Kidney (tissue), 14 donors: ENCODE results near the gene ELN. TPM values are rescaled to one million over a fixed set of nuclear protein-coding genes. Genes with fewer than 3 reads are reported as not detected.

ENCODE experiments used
- DNase-seq, 5 donors: peaks; one replicate each; pipeline ENCODE4 v3.0.0-alpha.2; 2013 to 2020
- FAIRE-seq: peaks from 2 replicates; lab custom pipeline; 2012; peaks lifted over from hg19 to GRCh38; lab: Jason Lieb, UNC
- H3K27ac ChIP-seq, 2 donors: one replicate each; pipeline ENCODE4 v1.7.0; 2013; ENCODE audit warnings: low read depth in 2 of 2, low read length in 2 of 2, inconsistent platforms in 1 of 2
- H3K27me3 ChIP-seq: one replicate; pipeline ENCODE4 v1.7.1; 2013; ENCODE audit warnings: low read length, inconsistent platforms; ENCODE audit not compliant: control insufficient read depth, insufficient read depth
- H3K36me3 ChIP-seq, 3 donors: one replicate each; pipeline versions ENCODE4 v1.7.0 to v1.7.1; 2013; ENCODE audit warnings: low read length in 3 of 3, control low read depth in 1 of 3, inconsistent platforms in 1 of 3; ENCODE audit not compliant: insufficient read depth in 3 of 3, control insufficient read depth in 2 of 3
- H3K4me1 ChIP-seq, 3 donors: one replicate each; pipeline versions ENCODE4 v1.7.0 to v1.7.1; 2013; ENCODE audit warnings: low read length in 3 of 3, inconsistent platforms in 1 of 3, low read depth in 1 of 3; ENCODE audit not compliant: control insufficient read depth in 2 of 3, insufficient read depth in 2 of 3
- H3K4me3 ChIP-seq, 3 donors: one replicate each; pipeline versions ENCODE4 v1.7.0 to v1.8.1; 2013; ENCODE audit warnings: low read length in 3 of 3, control low read depth in 1 of 3, inconsistent platforms in 1 of 3
- H3K9ac ChIP-seq, 3 donors: one replicate each; pipeline versions ENCODE4 v1.7.0 to v1.7.1; 2013; ENCODE audit warnings: low read length in 3 of 3, control low read depth in 1 of 3, inconsistent platforms in 1 of 3
- H3K9me3 ChIP-seq, 3 donors: one replicate each; pipeline versions ENCODE4 v1.7.0 to v1.7.1; 2013; ENCODE audit warnings: low read length in 3 of 3, control low read depth in 1 of 3, inconsistent platforms in 1 of 3; ENCODE audit not compliant: control insufficient read depth in 2 of 3, insufficient read depth in 1 of 3
- CTCF ChIP-seq: IDR thresholded peaks from 3 replicates; pipeline ENCODE4 v1.5.1; 2012; ENCODE audit warnings: mild to moderate bottlenecking, moderate library complexity, borderline replicate concordance; ENCODE audit not compliant: insufficient read depth; ENCODE audit errors: extremely low read depth
- intact Hi-C: fragments of 100-400 bp; cut with DNase I; formaldehyde crosslinking; loops from one replicate; pipeline ENCODE4 v1.11.1; 2022
- polyA plus RNA-seq: library from polyadenylated mRNA; stranded (reverse); fragments of 350-450 nt; fragmentation: Illumina TruSeq; extraction: RNeasy Lipid Tissue Mini Kit (QIAGEN cat#74804); gene quantifications from one replicate; pipeline ENCODE4 v1.2.3, GENCODE V29; 2014; ENCODE audit warnings: low read depth, low replicate concordance; ENCODE audit not compliant: insufficient read depth
- total RNA-seq: library from RNA; stranded (reverse); fragmentation: NEBNext Ultra II Directional; extraction: Animal tissue kit (Norgen Biotek cat#: 25700); gene quantifications from one replicate; pipeline ENCODE4 v1.2.1, GENCODE V29; 2021
- donor health status: control.
- donor health status: control.
- donor health status: control.
- donor health status: control.
- donor health status: control.
- donor health status: DM: yes; HTN: yes; CAD: no.
- donor health status: Normal renal cell carcinoma (clear cell type).

Gene ELN
- total and polyA plus RNA-seq, 2 donors from 2014 or later, result 14.9 to 44.8 TPM

- Histone ChIP-seq H3K27ac (no peak overlapping the region), H3K4me1 (peaks cover 0 to 13% (median 6%) of the 10 kb centered on the region in 3 donors), H3K4me3 (peak overlapping the region in 1 of 3 donors; percentile 39), H3K36me3 (no peaks in the 10 kb centered on the region), H3K9ac (no peak overlapping the region), H3K9me3 (no peaks in the 10 kb centered on the region), H3K27me3 (no peaks in the 10 kb centered on the region)
- FAIRE-seq (no peak), DNase-seq (no peak)
- no peak for TF ChIP-seq CTCF
- intact Hi-C loops, result no loop called here
These were observed 54.8 kb downstream of the ELN start for GRCh38 chr7:74082770-74083116.

- Histone ChIP-seq H3K27me3 (no peaks in the 10 kb centered on the region), H3K9ac (peak within 1 kb of the TSS; percentile 15 to 61 (median 55)), H3K36me3 (no peaks in the 10 kb centered on the region), H3K4me1 (peaks cover 0 to 13% (median 6%) of the 10 kb centered on the region in 3 donors), H3K9me3 (no peaks in the 10 kb centered on the region), H3K4me3 (peak within 1 kb of the TSS; percentile 26 to 53 (median 29)), H3K27ac (no peak within 1 kb of the TSS)
- intact Hi-C loops, result no loop called here
- DNase-seq (peak; percentile 90 to 95 (median 93)), FAIRE-seq (no peak)
- TF ChIP-seq CTCF, result no peak
These were observed 55.3 kb downstream of the ELN start, which contains the start of gene LIMK1 for GRCh38 chr7:74083117-74083876. Gene LIMK1 (plus strand): TSS chr7:74083804. CDS start chr7:74083991, 187 bp downstream.

- no peak for FAIRE-seq
- no peak for TF ChIP-seq CTCF
- peak overlapping the region; percentile 15 to 61 (median 55) for H3K9ac ChIP-seq
- no peak overlapping the region for H3K27ac ChIP-seq
- H3K27me3 ChIP-seq, result no peaks in the 10 kb centered on the region
- peak overlapping the region; percentile 26 to 53 (median 29) for H3K4me3 ChIP-seq
- peak; percentile 50 to 88 (median 65) for DNase-seq
- peaks cover 0 to 13% (median 6%) of the 10 kb centered on the region in 3 donors for H3K4me1 ChIP-seq
- intact Hi-C loops, result no loop called here
- no peaks in the 10 kb centered on the region for H3K36me3 ChIP-seq
- H3K9me3 ChIP-seq, result no peaks in the 10 kb centered on the region
These were observed 56.2 kb downstream of the ELN start for GRCh38 chr7:74083928-74084721.
